ENCODE data around the gene CALHM4. TPM values are rescaled to one million over a fixed set of nuclear protein-coding genes. Genes with fewer than 3 reads are reported as not detected.

CALHM4 gene
- not detected for total RNA-seq

DNA sequence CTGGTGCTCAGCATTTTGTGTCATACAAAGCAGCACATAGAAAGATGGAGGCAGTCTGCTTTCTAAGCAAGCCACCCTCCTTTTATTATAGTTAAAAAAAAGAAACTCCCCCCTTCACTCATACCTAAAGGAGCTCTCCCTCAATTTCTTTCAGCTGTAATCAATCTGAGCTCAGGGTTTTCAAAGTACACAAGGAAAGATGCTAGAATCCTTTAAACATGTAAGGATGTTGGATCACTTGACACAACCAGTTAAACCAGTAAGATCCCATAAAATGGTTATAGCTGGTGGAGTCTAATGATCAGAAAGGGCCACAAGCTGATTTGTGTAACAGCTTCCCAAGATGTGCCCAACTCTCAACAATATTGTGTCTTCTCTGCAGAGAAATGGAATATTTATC is at the start of gene CALHM4:
Gene CALHM4, plus strand, starts transcription at position 301 of the 400 bp plus-strand sequence. Its CDS starts 43 bp downstream, at position 344.
- Histone ChIP-seq H3K9me3 (no peaks in the 10 kb centered on the region), H3K4me1 (peaks cover 0 to 7% (median 0%) of the 10 kb centered on the region in 3 donors), H3K27ac (no peak within 1 kb of the TSS), H3K36me3 (no peaks in the 10 kb centered on the region), H3K27me3 (no peaks in the 10 kb centered on the region), H3K4me3 (no peak within 1 kb of the TSS)
- intact Hi-C loops (cut with DNase I), result no loop called here
- DNase-seq, result no peak
- TF ChIP-seq, protein P1, sequence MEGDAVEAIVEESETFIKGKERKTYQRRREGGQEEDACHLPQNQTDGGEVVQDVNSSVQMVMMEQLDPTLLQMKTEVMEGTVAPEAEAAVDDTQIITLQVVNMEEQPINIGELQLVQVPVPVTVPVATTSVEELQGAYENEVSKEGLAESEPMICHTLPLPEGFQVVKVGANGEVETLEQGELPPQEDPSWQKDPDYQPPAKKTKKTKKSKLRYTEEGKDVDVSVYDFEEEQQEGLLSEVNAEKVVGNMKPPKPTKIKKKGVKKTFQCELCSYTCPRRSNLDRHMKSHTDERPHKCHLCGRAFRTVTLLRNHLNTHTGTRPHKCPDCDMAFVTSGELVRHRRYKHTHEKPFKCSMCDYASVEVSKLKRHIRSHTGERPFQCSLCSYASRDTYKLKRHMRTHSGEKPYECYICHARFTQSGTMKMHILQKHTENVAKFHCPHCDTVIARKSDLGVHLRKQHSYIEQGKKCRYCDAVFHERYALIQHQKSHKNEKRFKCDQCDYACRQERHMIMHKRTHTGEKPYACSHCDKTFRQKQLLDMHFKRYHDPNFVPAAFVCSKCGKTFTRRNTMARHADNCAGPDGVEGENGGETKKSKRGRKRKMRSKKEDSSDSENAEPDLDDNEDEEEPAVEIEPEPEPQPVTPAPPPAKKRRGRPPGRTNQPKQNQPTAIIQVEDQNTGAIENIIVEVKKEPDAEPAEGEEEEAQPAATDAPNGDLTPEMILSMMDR (IDR thresholded peaks at IDR 0.05), result no peak
- no peak for TF ChIP-seq POLR2A (IDR thresholded peaks at IDR 0.05)

- intact Hi-C loops (cut with DNase I), result no loop called here
- Histone ChIP-seq H3K27me3 (no peaks in the 10 kb centered on the region), H3K4me1 (no peaks in the 10 kb centered on the region), H3K27ac (no peak overlapping the region), H3K9me3 (no peaks in the 10 kb centered on the region), H3K36me3 (no peaks in the 10 kb centered on the region), H3K4me3 (no peak overlapping the region)
- TF ChIP-seq, protein P1 (IDR thresholded peaks at IDR 0.05), result no peak
- TF ChIP-seq POLR2A (IDR thresholded peaks at IDR 0.05), result no peak
- DNase-seq, result no peak
- 66 to 83% methylated on average over 3 of the region's 3 CpGs for WGBS, 2 donors
These were observed 46.2 kb upstream of the CALHM4 start for GRCh38 chr6:116507324-116507723.

DNA sequence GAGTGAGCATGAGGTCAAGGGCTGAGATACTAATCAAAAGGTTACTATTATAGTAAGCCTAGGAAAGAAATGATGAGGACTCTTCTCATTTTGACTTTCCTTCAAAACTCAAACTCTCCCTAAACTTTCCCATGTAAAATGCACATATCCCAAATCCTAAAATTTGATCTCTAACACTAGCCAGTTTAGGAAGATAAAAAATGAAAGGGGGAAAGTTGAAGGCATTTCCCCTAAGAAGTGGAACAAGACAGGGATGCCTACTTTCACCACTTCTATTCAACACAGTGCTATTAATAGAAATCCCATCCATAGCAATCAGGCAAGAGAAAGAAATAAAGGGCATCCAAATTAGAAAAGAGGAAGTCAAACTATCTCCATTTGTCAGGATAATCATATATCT is 45.0 kb upstream of the CALHM4 start:
- Histone ChIP-seq H3K9me3 (no peaks in the 10 kb centered on the region), H3K4me1 (peaks cover 0 to 8% (median 0%) of the 10 kb centered on the region in 3 donors), H3K27ac (no peak overlapping the region), H3K4me3 (no peak overlapping the region), H3K36me3 (no peaks in the 10 kb centered on the region), H3K27me3 (no peaks in the 10 kb centered on the region)
- DNase-seq, result no peak
- intact Hi-C loops (cut with DNase I), result no loop called here
- TF ChIP-seq POLR2A (IDR thresholded peaks at IDR 0.05), result no peak
- TF ChIP-seq, protein P1 (IDR thresholded peaks at IDR 0.05), result no peak

DNA sequence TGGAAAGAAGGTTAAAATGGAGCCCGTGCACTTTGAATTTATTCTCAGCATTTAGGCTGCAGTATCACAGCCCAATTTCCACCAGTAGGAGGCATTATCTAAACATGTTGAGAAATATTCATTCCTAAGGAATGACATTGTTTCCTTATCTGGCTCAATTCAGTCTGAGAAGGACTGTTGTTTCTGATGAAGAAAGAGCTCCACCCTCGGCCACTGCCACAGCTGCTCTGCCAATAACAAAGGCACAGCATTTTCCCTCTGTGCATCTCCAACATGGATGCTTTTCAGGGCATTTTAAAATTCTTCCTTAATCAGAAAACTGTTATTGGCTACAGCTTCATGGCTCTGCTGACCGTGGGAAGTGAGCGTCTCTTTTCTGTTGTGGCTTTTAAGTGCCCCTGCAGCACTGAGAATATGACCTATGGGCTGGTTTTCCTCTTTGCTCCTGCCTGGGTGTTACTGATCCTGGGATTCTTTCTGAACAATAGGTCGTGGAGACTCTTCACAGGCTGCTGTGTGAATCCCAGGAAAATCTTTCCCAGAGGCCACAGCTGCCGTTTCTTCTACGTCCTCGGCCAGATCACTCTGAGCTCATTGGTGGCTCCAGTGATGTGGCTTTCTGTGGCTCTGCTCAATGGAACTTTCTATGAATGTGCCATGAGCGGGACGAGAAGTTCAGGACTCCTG is 42.0 kb upstream of the CALHM4 start, which contains the start of gene CALHM5:
Gene CALHM5, plus strand, starts transcription at position 216 of the 687 bp plus-strand sequence. Its CDS starts 58 bp downstream, at position 274.
- Histone ChIP-seq H3K27me3 (no peaks in the 10 kb centered on the region), H3K4me1 (peaks cover 0 to 10% (median 0%) of the 10 kb centered on the region in 3 donors), H3K36me3 (no peaks in the 10 kb centered on the region), H3K9me3 (no peaks in the 10 kb centered on the region), H3K4me3 (peak within 1 kb of the TSS; percentile 12 to 60 (median 42)), H3K27ac (peak within 1 kb of the TSS; percentile 61 to 89 (median 84))
- peak in 1 of 4 donors; percentile 39 for TF ChIP-seq POLR2A (IDR thresholded peaks at IDR 0.05)
- TF ChIP-seq, protein P1 (IDR thresholded peaks at IDR 0.05), result peak; percentile 8 to 77 (median 60)
- WGBS, 2 donors, result 53 to 56% methylated on average over 9 to 10 of the region's 10 CpGs
- no peak for DNase-seq
- intact Hi-C loops (cut with DNase I), result no loop called here

- TF ChIP-seq, protein P1 (IDR thresholded peaks at IDR 0.05), result no peak
- no peak for TF ChIP-seq POLR2A (IDR thresholded peaks at IDR 0.05)
- WGBS, 2 donors, result 49 to 55% methylated on average over 4 of the region's 4 CpGs
- H3K27me3 ChIP-seq, result no peaks in the 10 kb centered on the region
- no peak for DNase-seq
- no peaks in the 10 kb centered on the region for H3K9me3 ChIP-seq
- peak overlapping the region; percentile 12 to 60 (median 42) for H3K4me3 ChIP-seq
- peak overlapping the region; percentile 61 to 89 (median 84) for H3K27ac ChIP-seq
- H3K4me1 ChIP-seq, result peaks cover 0 to 10% (median 0%) of the 10 kb centered on the region in 3 donors
- H3K36me3 ChIP-seq, result peaks cover 0 to 4% (median 0%) of the 10 kb centered on the region in 3 donors
- intact Hi-C loops (cut with DNase I), result no loop called here
These were observed 41.4 kb upstream of the CALHM4 start for GRCh38 chr6:116512111-116512559.

Measured in esophagus squamous epithelium (tissue), 5 donors.